WTC11 (cell line): Measurements from ENCODE around the gene MRPL20. TPM values are rescaled to one million over a fixed set of nuclear protein-coding genes. Genes with fewer than 3 reads are reported as not detected.

Experiments
- ATAC-seq: fragments of 200-7000 bp; cut with Tn5 transposase; 2 replicates; pipeline ENCODE4 v1.10.0; 2021; ENCODE audit warnings: mild to moderate bottlenecking, moderate library complexity
- CTCF ChIA-PET: fragments of 300-600 bp; sonication (Branson Sonifier 250); formaldehyde crosslinking; loops from one replicate; lab custom pipeline; 2021; ENCODE audit warnings: antibody characterized with exemption; lab: Charles Lee
- POLR2A ChIA-PET: fragments of 350-600 bp; sonication (Branson Sonifier 250); formaldehyde crosslinking; loops from one replicate; lab custom pipeline; 2021; ENCODE audit warnings: antibody characterized with exemption; lab: Charles Lee
- DNase-seq: peaks from one replicate; pipeline ENCODE4 v3.0.0; 2021; ENCODE audit warnings: low spot score
- H3K27ac Mint-ChIP-seq: 2 replicates; pipeline ENCODE4 v1.8.0; 2021; ENCODE audit warnings: mixed read lengths
- H3K27me3 Mint-ChIP-seq: 2 replicates; pipeline ENCODE4 v1.8.0; 2021; ENCODE audit warnings: low read depth, mild to moderate bottlenecking, moderate library complexity, mixed read lengths
- H3K36me3 Mint-ChIP-seq: 2 replicates; pipeline ENCODE4 v1.8.0; 2021; ENCODE audit warnings: mixed read lengths
- H3K4me1 Mint-ChIP-seq: 2 replicates; pipeline ENCODE4 v1.8.0; 2022; ENCODE audit warnings: mixed read lengths
- H3K4me3 Mint-ChIP-seq: 2 replicates; pipeline ENCODE4 v1.8.0; 2021; ENCODE audit warnings: mild to moderate bottlenecking, moderate library complexity, mixed read lengths
- H3K9me3 Mint-ChIP-seq: 2 replicates; pipeline ENCODE4 v1.8.0; 2021; ENCODE audit warnings: mixed read lengths
- CREM ChIP-seq: sonication (generic); formaldehyde crosslinking; IDR thresholded peaks from 2 replicates; pipeline ENCODE4 v1.8.1; 2022; ENCODE audit warnings: mild to moderate bottlenecking, missing genetic modification reagents, moderate library complexity
- E2F1 ChIP-seq: sonication (generic); formaldehyde crosslinking; IDR thresholded peaks from 2 replicates; pipeline ENCODE4 v1.8.0; 2022; ENCODE audit warnings: mild to moderate bottlenecking, missing genetic modification reagents
- FOXP4 ChIP-seq: sonication (generic); formaldehyde crosslinking; IDR thresholded peaks from 2 replicates; pipeline ENCODE4 v1.8.0; 2022; ENCODE audit warnings: mild to moderate bottlenecking, missing genetic modification reagents
- GTF2I ChIP-seq: fragments of 250-450 bp; sonication (Bioruptor Pico); conservative IDR thresholded peaks from 2 replicates; pipeline ENCODE4 v1.4.0; 2021; ENCODE audit warnings: mild to moderate bottlenecking
- JAZF1 ChIP-seq: fragments of 250-450 bp; sonication (Bioruptor Pico); IDR thresholded peaks from 2 replicates; pipeline ENCODE4 v1.9.0; 2021; ENCODE audit warnings: moderate library complexity, mild to moderate bottlenecking, inconsistent platforms
- MXD4 ChIP-seq: fragments of 250-450 bp; sonication (Bioruptor Pico); IDR thresholded peaks from 2 replicates; pipeline ENCODE4 v1.8.0; 2021; ENCODE audit warnings: mild to moderate bottlenecking, moderate library complexity, borderline replicate concordance
- NR2C2 ChIP-seq: sonication (generic); formaldehyde crosslinking; IDR thresholded peaks from 2 replicates; pipeline ENCODE4 v1.8.0; 2022; ENCODE audit warnings: mild to moderate bottlenecking, missing genetic modification reagents
- ZNF138 ChIP-seq: sonication (generic); formaldehyde crosslinking; conservative IDR thresholded peaks from 2 replicates; pipeline ENCODE4 v1.8.1; 2022; ENCODE audit warnings: mild to moderate bottlenecking, moderate library complexity, missing genetic modification reagents
- ZNF396 ChIP-seq: fragments of 250-450 bp; sonication (Bioruptor Pico); IDR thresholded peaks from 2 replicates; pipeline ENCODE4 v1.8.0; 2021; ENCODE audit warnings: mild to moderate bottlenecking, moderate library complexity, borderline replicate concordance
- total RNA-seq: library from RNA; stranded (reverse); gene quantifications from 3 replicates; pipeline ENCODE4 v1.2.3, GENCODE V29; 2021
- TF ChIP-seq, protein P1 (sequence below): sonication (generic); formaldehyde crosslinking; IDR thresholded peaks from 2 replicates; pipeline ENCODE4 v1.8.0; 2022; ENCODE audit warnings: mild to moderate bottlenecking, missing genetic modification reagents
- TF ChIP-seq, protein P2 (sequence below): sonication (generic); formaldehyde crosslinking; IDR thresholded peaks from 2 replicates; pipeline ENCODE4 v1.8.1; 2023; ENCODE audit warnings: mild to moderate bottlenecking, missing genetic modification reagents, moderate library complexity

The MRPL20 gene
- total RNA-seq, 1 experiment from 2014 or later, result 156 TPM

GRCh38 chr1:1364266-1364665, 42.8 kb downstream of the MRPL20 start:
- Mint-ChIP-seq H3K27ac (no peak overlapping the region), H3K4me1 (peaks cover 14% of the 10 kb centered on the region), H3K4me3 (no peak overlapping the region), H3K9me3 (no peaks in the 10 kb centered on the region), H3K36me3 (no peaks in the 10 kb centered on the region), H3K27me3 (peaks cover 36% of the 10 kb centered on the region)
- CTCF ChIA-PET, result no interaction called here
- peak; percentile 33 for ATAC-seq
- POLR2A ChIA-PET, result no interaction called here
- no peak for TF ChIP-seq FOXP4
- TF ChIP-seq ZNF396, result no peak
- DNase-seq, result no peak

DNA sequence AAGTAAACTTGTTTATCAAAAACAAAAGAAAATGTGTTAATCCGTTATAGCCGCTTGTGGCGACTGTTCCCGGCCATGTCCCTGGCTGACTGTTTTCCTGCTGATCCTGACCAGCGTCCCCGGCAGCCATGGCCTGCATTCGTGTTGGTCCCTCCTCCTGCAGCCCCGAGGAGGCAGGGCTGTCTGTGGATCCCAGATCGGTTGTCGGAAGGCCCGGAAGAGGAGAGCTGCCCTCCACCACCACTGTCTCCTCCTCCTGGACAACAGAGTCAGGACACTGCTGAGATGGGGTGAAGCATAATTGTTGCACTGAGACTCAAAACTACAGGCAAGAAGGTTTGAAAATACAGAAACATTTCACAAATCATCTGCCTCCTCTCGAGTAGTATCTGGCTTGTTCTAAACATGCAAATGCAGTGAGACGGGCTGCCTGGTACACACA, 45.1 kb downstream of the MRPL20 start:
- peaks cover 21% of the 10 kb centered on the region for H3K4me1 Mint-ChIP-seq
- DNase-seq (peak; percentile 45), ATAC-seq (peak; percentile 41)
- peak overlapping the region; percentile 65; the same call in 1 of the 2 replicates for H3K27ac Mint-ChIP-seq
- POLR2A ChIA-PET, result interaction anchor here (0.6 kb wide), 1 partner anchor 62 kb away, joined by 4 read pairs; no protein-coding TSS in a partner anchor
- H3K4me3 Mint-ChIP-seq, result no peak overlapping the region
- peaks cover 30% of the 10 kb centered on the region for H3K27me3 Mint-ChIP-seq
- TF ChIP-seq GTF2I (CRISPR knock-in tag) (no peak), JAZF1 (CRISPR knock-in tag) (no peak), E2F1 (CRISPR knock-in tag) (no peak)
- no peaks in the 10 kb centered on the region for H3K9me3 Mint-ChIP-seq
- no peaks in the 10 kb centered on the region for H3K36me3 Mint-ChIP-seq
- CTCF ChIA-PET, result interaction anchor here (0.6 to 2.0 kb wide), 4 partner anchors 10 to 457 kb away, joined by 3 to 5 read pairs (median 5); no protein-coding TSS in a partner anchor

DNA sequence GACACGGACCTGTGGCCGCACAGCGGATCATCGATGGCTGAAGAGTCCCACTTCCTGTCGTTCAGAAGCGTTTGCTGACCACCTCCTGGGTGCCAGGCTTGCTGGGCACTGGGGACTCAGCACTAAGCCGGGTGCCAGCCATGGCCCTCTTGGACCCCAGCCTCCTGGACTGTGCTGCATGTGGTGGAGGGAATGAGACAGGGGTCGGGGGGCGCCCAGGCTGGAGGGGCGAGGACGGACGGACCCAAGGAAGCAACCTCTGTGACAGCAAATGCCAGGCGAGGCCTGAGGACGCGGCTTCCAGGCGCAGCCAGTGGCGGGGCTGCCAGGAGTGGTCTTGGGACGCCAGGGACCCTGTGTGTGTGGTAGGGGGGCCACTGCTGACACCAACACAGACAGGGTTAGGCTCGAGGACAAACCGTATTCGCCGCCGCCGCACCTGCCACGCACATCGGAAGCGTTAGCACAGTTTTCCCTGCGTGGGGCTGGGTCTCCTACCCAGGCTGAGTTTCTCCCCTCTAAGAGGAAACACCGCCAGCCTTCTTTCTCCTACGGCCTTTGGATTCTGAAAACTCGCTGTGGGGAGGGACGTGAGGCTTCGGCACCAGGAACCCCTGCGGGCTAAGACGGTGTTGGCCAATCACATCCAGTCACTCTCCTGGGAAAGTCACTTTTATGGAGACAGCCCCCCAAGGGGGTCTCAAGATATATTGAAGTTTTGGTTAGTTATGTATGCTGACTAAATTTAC, 45.7 kb downstream of the MRPL20 start:
- Mint-ChIP-seq H3K4me3 (no peak overlapping the region), H3K9me3 (no peaks in the 10 kb centered on the region), H3K36me3 (no peaks in the 10 kb centered on the region)

More for the DNA sequence above, 45.7 kb downstream of the MRPL20 start:
- DNase-seq (peak; percentile 10), ATAC-seq (no peak)
- ChIA-PET POLR2A (no interaction called here), CTCF (interaction anchor here (1.1 to 2.0 kb wide), 2 partner anchors 9 to 11 kb away, joined by 3 to 5 read pairs; no protein-coding TSS in a partner anchor)
- peak overlapping the region; percentile 62; the same call in 1 of the 2 replicates for H3K27ac Mint-ChIP-seq
- peaks cover 21% of the 10 kb centered on the region for H3K4me1 Mint-ChIP-seq
- peaks cover 30% of the 10 kb centered on the region for H3K27me3 Mint-ChIP-seq
- TF ChIP-seq NR2C2 (CRISPR knock-in tag) (no peak), ZNF138 (no peak), CREM (CRISPR knock-in tag) (no peak), FOXP4 (no peak), MXD4 (no peak)
- TF ChIP-seq, protein P1, sequence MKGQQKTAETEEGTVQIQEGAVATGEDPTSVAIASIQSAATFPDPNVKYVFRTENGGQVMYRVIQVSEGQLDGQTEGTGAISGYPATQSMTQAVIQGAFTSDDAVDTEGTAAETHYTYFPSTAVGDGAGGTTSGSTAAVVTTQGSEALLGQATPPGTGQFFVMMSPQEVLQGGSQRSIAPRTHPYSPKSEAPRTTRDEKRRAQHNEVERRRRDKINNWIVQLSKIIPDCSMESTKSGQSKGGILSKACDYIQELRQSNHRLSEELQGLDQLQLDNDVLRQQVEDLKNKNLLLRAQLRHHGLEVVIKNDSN (CRISPR knock-in tag), result no peak
- TF ChIP-seq, protein P2, sequence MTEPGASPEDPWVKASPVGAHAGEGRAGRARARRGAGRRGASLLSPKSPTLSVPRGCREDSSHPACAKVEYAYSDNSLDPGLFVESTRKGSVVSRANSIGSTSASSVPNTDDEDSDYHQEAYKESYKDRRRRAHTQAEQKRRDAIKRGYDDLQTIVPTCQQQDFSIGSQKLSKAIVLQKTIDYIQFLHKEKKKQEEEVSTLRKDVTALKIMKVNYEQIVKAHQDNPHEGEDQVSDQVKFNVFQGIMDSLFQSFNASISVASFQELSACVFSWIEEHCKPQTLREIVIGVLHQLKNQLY (CRISPR knock-in tag), result no peak
